Calu3 (cell line): ENCODE data around the gene TTC9. TPM values are rescaled to one million over a fixed set of nuclear protein-coding genes. Genes with fewer than 3 reads are reported as not detected.
"Not testable (repeated sequence)": the region's sequence is repeated elsewhere in the genome, so short reads cannot be mapped to it uniquely, and the experiment has no call there.

Source experiments
- BruUV-seq: library from RNA; stranded (reverse); fragments of 400-500 nt; replicated peaks from 2 replicates; lab custom pipeline; 2021; lab: Mats Ljungman, UMichigan
- CTCF ChIA-PET: fragments of 300-600 bp; sonication (Branson Sonifier 250); formaldehyde crosslinking; loops from one replicate; lab custom pipeline; 2022; ENCODE audit warnings: antibody characterized with exemption; lab: Charles Lee
- DNase-seq: peaks from one replicate; pipeline ENCODE4 v3.0.0; 2022
- H3K27ac Mint-ChIP-seq: one replicate; pipeline ENCODE4 v1.8.0; 2022; ENCODE audit warnings: mixed read lengths; ENCODE audit not compliant: unreplicated experiment
- H3K27me3 Mint-ChIP-seq: one replicate; pipeline ENCODE4 v1.8.0; 2022; ENCODE audit warnings: mixed read lengths; ENCODE audit not compliant: unreplicated experiment
- H3K36me3 Mint-ChIP-seq: one replicate; pipeline ENCODE4 v1.8.0; 2022; ENCODE audit warnings: mild to moderate bottlenecking, moderate library complexity, mixed read lengths; ENCODE audit not compliant: insufficient read depth, unreplicated experiment
- H3K4me1 Mint-ChIP-seq: one replicate; pipeline ENCODE4 v1.8.0; 2022; ENCODE audit warnings: mild to moderate bottlenecking, low read depth, mixed read lengths; ENCODE audit not compliant: unreplicated experiment
- H3K4me3 Mint-ChIP-seq: one replicate; pipeline ENCODE4 v1.8.0; 2022; ENCODE audit warnings: mild to moderate bottlenecking, low read depth, moderate library complexity, mixed read lengths; ENCODE audit not compliant: unreplicated experiment
- H3K9me3 Mint-ChIP-seq: one replicate; pipeline ENCODE4 v1.8.0; 2022; ENCODE audit warnings: low read depth, mixed read lengths; ENCODE audit not compliant: unreplicated experiment
- CTCF ChIP-seq: fragments of 200-600 bp; IDR thresholded peaks from one replicate; pipeline ENCODE4 v1.8.0; 2022; ENCODE audit warnings: antibody characterized with exemption; ENCODE audit not compliant: unreplicated experiment
- intact Hi-C: fragments of 100-400 bp; cut with micrococcal nuclease; formaldehyde crosslinking; loops from one replicate; pipeline ENCODE4 v1.10.0; 2022; ENCODE audit not compliant: unreplicated experiment
- total RNA-seq: library from RNA; stranded (reverse); gene quantifications from 2 replicates; pipeline ENCODE4 v1.2.3, GENCODE V29; 2022

The TTC9 gene
- total RNA-seq, 1 experiment from 2014 or later = 9.8 TPM

DNA sequence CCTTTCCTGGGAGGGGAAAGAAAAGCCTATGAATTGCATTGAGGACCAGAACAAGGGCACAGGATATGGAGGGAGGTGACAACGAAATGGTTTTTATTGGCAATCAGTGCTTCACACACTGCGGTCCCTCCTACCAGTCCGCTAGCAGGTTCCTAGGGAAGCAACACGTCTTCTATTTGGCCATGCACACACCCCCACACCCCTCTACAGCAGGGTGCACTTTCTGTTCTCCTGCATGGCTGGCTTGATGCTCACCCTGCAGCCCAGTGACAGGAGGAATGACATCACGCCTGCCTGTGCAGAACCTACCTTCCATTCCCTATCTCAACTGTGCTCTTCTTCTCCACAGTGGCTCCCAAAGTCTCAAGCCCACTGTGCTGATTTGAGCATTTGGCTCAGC lies 57.9 kb downstream of the TTC9 start:
- no peaks in the 10 kb centered on the region for H3K27me3 Mint-ChIP-seq
- TF ChIP-seq CTCF = no peak
- no peaks in the 10 kb centered on the region for H3K36me3 Mint-ChIP-seq
- no TSS peak for BruUV-seq
- H3K9me3 Mint-ChIP-seq = no peaks in the 10 kb centered on the region
- intact Hi-C loops = no loop called here
- CTCF ChIA-PET = interaction anchor here (0.6 to 0.8 kb wide), 3 partner anchors 16 to 124 kb away, joined by 3 read pairs; no protein-coding TSS in a partner anchor
- DNase-seq = no peak
- H3K4me3 Mint-ChIP-seq = no peak overlapping the region
- H3K4me1 Mint-ChIP-seq = peaks cover 21% of the 10 kb centered on the region
- no peak overlapping the region for H3K27ac Mint-ChIP-seq

DNA sequence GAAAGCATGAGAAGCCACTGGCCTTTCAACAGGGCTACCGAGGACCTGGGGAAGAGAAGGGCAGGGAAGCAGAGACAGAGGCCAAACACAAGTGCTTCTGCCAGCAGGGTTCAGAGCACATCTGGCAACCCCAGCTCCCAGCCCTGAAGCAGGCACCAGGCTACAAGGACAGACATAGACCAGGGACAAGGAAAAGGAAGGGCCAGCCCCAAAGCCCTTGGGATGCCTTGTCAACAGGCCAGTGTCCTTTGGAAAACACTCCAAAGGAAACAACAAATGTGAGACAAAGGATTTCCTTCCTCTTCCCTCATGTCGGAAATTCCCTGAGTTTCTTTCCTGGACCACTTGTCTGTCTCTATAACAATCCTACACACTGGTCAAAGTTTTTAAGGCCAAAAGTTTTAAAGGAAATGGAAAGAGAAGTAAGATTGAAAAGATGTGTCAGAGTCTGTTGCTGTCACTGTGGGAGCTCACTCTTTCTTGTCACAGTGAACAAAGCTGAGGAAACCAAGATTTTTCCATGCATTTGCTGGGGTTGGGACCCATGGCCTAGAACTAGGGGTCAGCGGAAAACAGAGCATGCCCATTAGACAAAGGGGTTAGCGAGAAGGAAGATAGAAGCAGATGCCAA lies 59.4 kb downstream of the TTC9 start:
- H3K27me3 Mint-ChIP-seq = no peaks in the 10 kb centered on the region
- H3K4me3 Mint-ChIP-seq = no peak overlapping the region
- DNase-seq = no peak
- H3K4me1 Mint-ChIP-seq = peaks cover 27% of the 10 kb centered on the region
- no peaks in the 10 kb centered on the region for H3K9me3 Mint-ChIP-seq
- no peak overlapping the region for H3K27ac Mint-ChIP-seq
- intact Hi-C loops = no loop called here
- no peak for TF ChIP-seq CTCF
- no TSS peak for BruUV-seq
- CTCF ChIA-PET = no interaction called here
- no peaks in the 10 kb centered on the region for H3K36me3 Mint-ChIP-seq

DNA sequence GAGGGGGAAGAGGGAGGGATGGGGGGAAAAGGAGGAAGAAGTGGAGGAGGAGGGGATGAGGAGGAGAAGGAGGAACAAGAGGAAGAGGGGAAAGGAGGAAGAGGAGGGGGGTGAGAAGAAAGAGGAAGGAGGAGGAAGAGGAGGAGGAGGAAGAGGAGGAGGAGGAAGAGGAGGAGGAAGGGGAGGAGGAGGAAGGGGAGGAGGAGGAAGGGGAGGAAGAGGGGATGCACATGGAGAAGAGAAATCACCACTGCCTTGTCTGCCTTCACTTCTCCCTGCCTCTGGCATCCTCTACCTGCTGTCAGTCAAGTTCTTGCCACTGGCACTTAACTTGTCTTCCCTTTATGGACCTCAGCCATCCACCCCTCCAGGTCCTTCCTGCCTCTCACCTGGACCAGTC lies 59.9 kb downstream of the TTC9 start:
- no peak for DNase-seq
- no peak for TF ChIP-seq CTCF
- intact Hi-C loops = no loop called here

DNA sequence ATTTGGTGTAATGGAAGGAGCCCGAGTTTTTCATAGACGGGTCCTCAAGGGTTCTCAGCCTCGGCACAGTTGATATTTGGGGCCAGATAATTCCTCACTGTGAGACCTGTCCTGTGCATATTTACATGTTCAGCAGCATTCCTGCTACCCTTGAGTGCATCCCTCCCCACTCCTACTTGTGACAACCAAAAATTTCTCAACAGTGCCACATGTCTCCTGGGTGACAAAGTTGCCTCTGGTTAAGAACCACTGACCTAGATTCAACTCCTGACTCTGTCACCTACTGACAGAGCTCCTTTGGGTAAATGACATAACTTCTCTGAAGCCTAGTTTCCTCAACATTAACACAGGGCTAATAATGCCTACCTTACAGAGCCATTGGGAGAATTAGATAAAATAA lies 60.4 kb downstream of the TTC9 start:
- H3K4me1 Mint-ChIP-seq = peaks cover 36% of the 10 kb centered on the region
- DNase-seq = no peak
- no peak overlapping the region for H3K27ac Mint-ChIP-seq
- no peaks in the 10 kb centered on the region for H3K36me3 Mint-ChIP-seq
- CTCF ChIA-PET = no interaction called here
- no peak for TF ChIP-seq CTCF
- no peaks in the 10 kb centered on the region for H3K9me3 Mint-ChIP-seq
- no TSS peak for BruUV-seq
- intact Hi-C loops = no loop called here
- H3K4me3 Mint-ChIP-seq = no peak overlapping the region
- no peaks in the 10 kb centered on the region for H3K27me3 Mint-ChIP-seq

More for the DNA sequence above, 59.9 kb downstream of the TTC9 start:
- CTCF ChIA-PET = no interaction called here
- Mint-ChIP-seq H3K36me3 (no peaks in the 10 kb centered on the region), H3K4me3 (no peak overlapping the region), H3K27ac (no peak overlapping the region), H3K4me1 (peaks cover 32% of the 10 kb centered on the region), H3K9me3 (no peaks in the 10 kb centered on the region), H3K27me3 (no peaks in the 10 kb centered on the region)
- BruUV-seq = no TSS peak

GRCh38 chr14:70703621-70704168 lies 62.0 kb downstream of the TTC9 start:
- DNase-seq, H3K27me3 Mint-ChIP-seq, BruUV-seq, H3K36me3 Mint-ChIP-seq, CTCF ChIA-PET, H3K4me3 Mint-ChIP-seq, H3K9me3 Mint-ChIP-seq, H3K27ac Mint-ChIP-seq, intact Hi-C loops: not testable (repeated sequence)
- peaks cover 27% of the 10 kb centered on the region for H3K4me1 Mint-ChIP-seq
